ENCODE data around the gene MTNR1A.

DNA sequence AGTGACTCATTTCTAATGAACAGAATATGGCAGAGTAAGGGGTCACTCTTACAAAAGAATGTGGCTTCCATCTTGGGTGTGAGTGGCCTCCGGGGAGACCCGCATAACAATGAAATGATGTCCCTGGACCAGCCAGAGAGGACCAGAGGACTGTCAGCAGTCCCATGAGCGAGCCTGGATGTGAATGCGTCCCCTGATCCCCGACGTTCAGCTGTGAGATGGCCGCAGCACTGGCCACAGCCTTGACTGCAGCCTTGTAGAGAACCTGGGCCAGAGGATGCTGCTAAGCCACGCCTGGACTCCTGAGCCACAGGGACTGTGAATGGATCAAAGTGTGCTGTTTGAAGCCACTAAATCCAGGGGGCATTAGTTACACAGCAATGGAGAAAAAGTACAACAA is 53.8 kb downstream of the MTNR1A start:
- TF ChIP-seq EZH2 (IDR thresholded peaks at IDR 0.05; ENCODE audit: borderline replicate concordance, low read depth, low read length, severe bottlenecking): no peak
- TF ChIP-seq, protein P1, sequence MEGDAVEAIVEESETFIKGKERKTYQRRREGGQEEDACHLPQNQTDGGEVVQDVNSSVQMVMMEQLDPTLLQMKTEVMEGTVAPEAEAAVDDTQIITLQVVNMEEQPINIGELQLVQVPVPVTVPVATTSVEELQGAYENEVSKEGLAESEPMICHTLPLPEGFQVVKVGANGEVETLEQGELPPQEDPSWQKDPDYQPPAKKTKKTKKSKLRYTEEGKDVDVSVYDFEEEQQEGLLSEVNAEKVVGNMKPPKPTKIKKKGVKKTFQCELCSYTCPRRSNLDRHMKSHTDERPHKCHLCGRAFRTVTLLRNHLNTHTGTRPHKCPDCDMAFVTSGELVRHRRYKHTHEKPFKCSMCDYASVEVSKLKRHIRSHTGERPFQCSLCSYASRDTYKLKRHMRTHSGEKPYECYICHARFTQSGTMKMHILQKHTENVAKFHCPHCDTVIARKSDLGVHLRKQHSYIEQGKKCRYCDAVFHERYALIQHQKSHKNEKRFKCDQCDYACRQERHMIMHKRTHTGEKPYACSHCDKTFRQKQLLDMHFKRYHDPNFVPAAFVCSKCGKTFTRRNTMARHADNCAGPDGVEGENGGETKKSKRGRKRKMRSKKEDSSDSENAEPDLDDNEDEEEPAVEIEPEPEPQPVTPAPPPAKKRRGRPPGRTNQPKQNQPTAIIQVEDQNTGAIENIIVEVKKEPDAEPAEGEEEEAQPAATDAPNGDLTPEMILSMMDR (IDR thresholded peaks at IDR 0.05; ENCODE audit: borderline replicate concordance, extremely low read depth, low read length, poor library complexity, severe bottlenecking): no peak
